GM12878 (cell line): ENCODE data around the gene KIAA2012. TPM values are rescaled to one million over a fixed set of nuclear protein-coding genes. Genes with fewer than 3 reads are reported as not detected.

Experiments used
- ATAC-seq: fragments of 200-7000 bp; cut with Tn5 transposase; 3 replicates; pipeline ENCODE4 v1.9.1; 2020; ENCODE audit warnings: mild to moderate bottlenecking, moderate library complexity
- BruUV-seq: library from RNA; stranded (reverse); fragments of 400-500 nt; replicated peaks from 2 replicates; lab custom pipeline; 2021; lab: Mats Ljungman, UMichigan
- CTCF ChIA-PET: fragments of 300-600 bp; sonication (Branson Sonifier 250); formaldehyde crosslinking; extraction: SDS; loops from one replicate; lab custom pipeline; 2021; ENCODE audit warnings: inconsistent platforms; lab: Yijun Ruan, JAX
- POLR2A ChIA-PET: fragments of 350-600 bp; formaldehyde crosslinking; extraction: SDS; loops from one replicate; lab custom pipeline; 2021; ENCODE audit warnings: inconsistent platforms; lab: Charles Lee
- RAD21 ChIA-PET: fragments of 300-600 bp; sonication (Branson Sonifier 250); formaldehyde crosslinking; loops from one replicate; lab custom pipeline; 2023; ENCODE audit warnings: antibody characterized with exemption; ENCODE audit not compliant: unreplicated experiment; lab: Charles Lee
- SMC1A ChIA-PET: fragments of 300-600 bp; sonication (Branson Sonifier 250); formaldehyde crosslinking; loops from one replicate; lab custom pipeline; 2023; ENCODE audit not compliant: unreplicated experiment, uncharacterized antibody; lab: Charles Lee
- DNase-seq: peaks from one replicate; pipeline ENCODE4 v3.0.0-alpha.2; 2011; ENCODE audit warnings: low read depth, low spot score
- FAIRE-seq: peaks from 3 replicates; lab custom pipeline; 2011; peaks lifted over from hg19 to GRCh38; lab: Jason Lieb, UNC
- H2AFZ ChIP-seq: 2 replicates; pipeline ENCODE4 v1.6.0; 2011; ENCODE audit warnings: low read depth, low read length, control low read depth; ENCODE audit not compliant: control insufficient read depth
- H3K27ac ChIP-seq: 2 replicates; pipeline ENCODE4 v1.5.1; 2011; ENCODE audit warnings: control low read depth; ENCODE audit not compliant: control insufficient read depth, insufficient read depth
- H3K27me3 ChIP-seq, 2 experiments: replicated peaks in 1 of 2; 2 replicates each; pipeline versions ENCODE4 v1.6.0 to v1.6.1; 2011; ENCODE audit warnings: low read length in 1 of 2; ENCODE audit not compliant: control insufficient read depth in 2 of 2, insufficient read depth in 2 of 2
- H3K36me3 ChIP-seq, 2 experiments: 2 replicates each; pipeline ENCODE4 v1.5.1; 2011; ENCODE audit warnings: low read length in 1 of 2; ENCODE audit not compliant: control insufficient read depth in 2 of 2, insufficient read depth in 2 of 2
- H3K4me1 ChIP-seq: 2 replicates; pipeline ENCODE4 v1.6.1; 2011; ENCODE audit warnings: mild to moderate bottlenecking, low read length, moderate library complexity, mixed read lengths; ENCODE audit not compliant: control insufficient read depth, insufficient read depth
- H3K4me2 ChIP-seq: 2 replicates; pipeline ENCODE4 v1.6.0; 2011; ENCODE audit warnings: control low read depth; ENCODE audit not compliant: control insufficient read depth, insufficient read depth
- H3K4me3 ChIP-seq: fragments of 200-600 bp; sonication (generic); 2 replicates; pipeline ENCODE4 v1.5.1; 2016
- H3K79me2 ChIP-seq: 2 replicates; pipeline ENCODE4 v1.6.0; 2011; ENCODE audit warnings: low read length; ENCODE audit not compliant: control insufficient read depth, insufficient read depth
- H3K9ac ChIP-seq: 2 replicates; pipeline ENCODE4 v1.8.0; 2011; ENCODE audit warnings: low read length, control low read depth, mixed read lengths; ENCODE audit not compliant: control insufficient read depth, insufficient read depth
- H3K9me3 ChIP-seq: replicated peaks from 3 replicates; pipeline ENCODE4 v1.5.1; 2011; ENCODE audit warnings: mild to moderate bottlenecking, low read length; ENCODE audit not compliant: control insufficient read depth, insufficient read depth
- H4K20me1 ChIP-seq: 2 replicates; pipeline ENCODE4 v1.6.0; 2011; ENCODE audit not compliant: control insufficient read depth, insufficient read depth
- ATF3 ChIP-seq: IDR thresholded peaks from 2 replicates; pipeline ENCODE4 v1.6.1; 2011; ENCODE audit warnings: low read depth, mild to moderate bottlenecking, low read length, moderate library complexity, borderline replicate concordance; ENCODE audit errors: extremely low read depth
- CBX3 ChIP-seq: fragments of 200-600 bp; sonication (generic); IDR thresholded peaks from 2 replicates; pipeline ENCODE4 v1.6.1; 2016; ENCODE audit warnings: low read depth, borderline replicate concordance
- CEBPB ChIP-seq, 2 experiments: fragments of 150-350 bp in 1 of 2; IDR thresholded peaks; 2 replicates each; pipeline ENCODE4 v1.6.1; 2012 to 2014; ENCODE audit warnings: low read depth in 2 of 2, low read length in 2 of 2, borderline replicate concordance in 1 of 2, inconsistent platforms in 1 of 2
- HCFC1 ChIP-seq: fragments of 150-350 bp; IDR thresholded peaks from 2 replicates; pipeline ENCODE4 v1.6.1; 2014; ENCODE audit warnings: low read length
- JUNB ChIP-seq: IDR thresholded peaks from 2 replicates; pipeline ENCODE4 v1.6.1; 2016; ENCODE audit warnings: antibody characterized with exemption, mild to moderate bottlenecking
- NFYA ChIP-seq: IDR thresholded peaks from 2 replicates; pipeline ENCODE4 v1.6.1; 2011; ENCODE audit warnings: low read depth, mild to moderate bottlenecking, low read length, improper control_type of control experiment, borderline replicate concordance
- POLR2A ChIP-seq: IDR thresholded peaks from 2 replicates; pipeline ENCODE4 v1.6.1; 2011; ENCODE audit warnings: low read depth, mild to moderate bottlenecking, low read length
- SP1 ChIP-seq: IDR thresholded peaks from one replicate; pipeline ENCODE4 v1.6.1; 2011; ENCODE audit warnings: low read depth, low read length
- SUZ12 ChIP-seq: fragments of 200-600 bp; sonication (generic); IDR thresholded peaks from one replicate; pipeline ENCODE4 v1.6.1; 2018; ENCODE audit warnings: antibody characterized with exemption, mild to moderate bottlenecking; ENCODE audit not compliant: unreplicated experiment
- TCF3 ChIP-seq: IDR thresholded peaks from 2 replicates; pipeline ENCODE4 v1.6.1; 2012; ENCODE audit warnings: low read depth, mild to moderate bottlenecking, low read length, borderline replicate concordance; ENCODE audit not compliant: insufficient read depth
- ZNF217 ChIP-seq: fragments of 450-650 bp; IDR thresholded peaks from 2 replicates; pipeline ENCODE4 v1.6.1; 2017; ENCODE audit warnings: antibody characterized with exemption, mild to moderate bottlenecking
- WGBS: methylation state at CpG from one replicate; pipeline ENCODE4 v1.1.6; 2016; ENCODE audit warnings: low lambda C conversion rate; ENCODE audit not compliant: insufficient replicate concordance, insufficient coverage; ENCODE audit errors: missing lambda C conversion rate; 5-methylcytosine and 5-hydroxymethylcytosine counted together
- in situ Hi-C: fragments of 300-500 bp; cut with MboI; formaldehyde crosslinking; loops from 9 replicates; pipeline ENCODE4 v1.14.3; 2018; ENCODE audit warnings: mixed read lengths
- intact Hi-C: fragments of 100-400 bp; cut with micrococcal nuclease; formaldehyde crosslinking; loops from one replicate; pipeline ENCODE4 v1.14.2; 2022; ENCODE audit not compliant: unreplicated experiment
- polyA plus RNA-seq, 11 experiments: library from polyadenylated mRNA; depleted of rRNA in 4 of 11; unstranded in 6 of 11; stranded (reverse) in 5 of 11; fragments of >200 nt; fragmentation: Nextera tagmentation in 4 of 11; fragmentation: Illumina TruSeq in 1 of 11; extraction: Ambion mirVana in 4 of 11; extraction: Trizol in 1 of 11; gene quantifications; 1 replicate in 1 of 11; 2 replicates in 10 of 11; pipeline versions ENCODE4 v1.2.1 to v1.2.3, GENCODE V29; 2011 to 2016; ENCODE audit warnings: inconsistent platforms in 2 of 11, missing spikeins in 2 of 11, low read depth in 1 of 11
- total RNA-seq, 4 experiments: library from RNA; depleted of rRNA in 3 of 4; stranded (reverse); fragments of >200 nt in 3 of 4; fragmentation: Illumina TruSeq in 1 of 4; extraction: Trizol in 1 of 4; gene quantifications; 2 replicates each; pipeline versions ENCODE4 v1.2.1 to v1.2.3, GENCODE V29; 2013 to 2021
- TF ChIP-seq, protein P1 (sequence below): fragments of 450-650 bp; IDR thresholded peaks from 2 replicates; pipeline ENCODE4 v1.6.1; 2017; ENCODE audit warnings: mild to moderate bottlenecking, moderate library complexity
- TF ChIP-seq, protein P2 (sequence below): IDR thresholded peaks from 2 replicates; pipeline ENCODE4 v1.6.1; 2012; ENCODE audit warnings: low read length, inconsistent platforms

The KIAA2012 gene
- total and polyA plus RNA-seq, 10 of the 15 experiments (the other 5 are each of a cell fraction or from before 2014, with no cell fraction given): 0.03 TPM; not detected in 9

GRCh38 chr2:202038471-202039277 is 34.4 kb upstream of the KIAA2012 start:
- Histone ChIP-seq H3K27ac (no peak overlapping the region), H3K4me1 (peaks cover 5% of the 10 kb centered on the region), H3K79me2 (no peaks in the 10 kb centered on the region), H3K9ac (no peak overlapping the region), H3K36me3 (no peaks in the 10 kb centered on the region), H2AFZ (no peak overlapping the region), H3K27me3 (peaks cover 0 to 10% of the 10 kb centered on the region in 2 experiments; a peak in 2 of 4 replicates), H3K9me3 (no peaks in the 10 kb centered on the region; the same call in 2 of the 3 replicates), H4K20me1 (no peaks in the 10 kb centered on the region), H3K4me3 (no peak overlapping the region), H3K4me2 (no peak overlapping the region)
- RAD21 ChIA-PET: no interaction called here
- no TSS peak for BruUV-seq
- CTCF ChIA-PET: interaction anchor here (1.1 kb wide), 1 partner anchor 16 kb away, joined by 3 read pairs; no protein-coding TSS in a partner anchor
- POLR2A ChIA-PET: no interaction called here
- TF ChIP-seq, protein P1, sequence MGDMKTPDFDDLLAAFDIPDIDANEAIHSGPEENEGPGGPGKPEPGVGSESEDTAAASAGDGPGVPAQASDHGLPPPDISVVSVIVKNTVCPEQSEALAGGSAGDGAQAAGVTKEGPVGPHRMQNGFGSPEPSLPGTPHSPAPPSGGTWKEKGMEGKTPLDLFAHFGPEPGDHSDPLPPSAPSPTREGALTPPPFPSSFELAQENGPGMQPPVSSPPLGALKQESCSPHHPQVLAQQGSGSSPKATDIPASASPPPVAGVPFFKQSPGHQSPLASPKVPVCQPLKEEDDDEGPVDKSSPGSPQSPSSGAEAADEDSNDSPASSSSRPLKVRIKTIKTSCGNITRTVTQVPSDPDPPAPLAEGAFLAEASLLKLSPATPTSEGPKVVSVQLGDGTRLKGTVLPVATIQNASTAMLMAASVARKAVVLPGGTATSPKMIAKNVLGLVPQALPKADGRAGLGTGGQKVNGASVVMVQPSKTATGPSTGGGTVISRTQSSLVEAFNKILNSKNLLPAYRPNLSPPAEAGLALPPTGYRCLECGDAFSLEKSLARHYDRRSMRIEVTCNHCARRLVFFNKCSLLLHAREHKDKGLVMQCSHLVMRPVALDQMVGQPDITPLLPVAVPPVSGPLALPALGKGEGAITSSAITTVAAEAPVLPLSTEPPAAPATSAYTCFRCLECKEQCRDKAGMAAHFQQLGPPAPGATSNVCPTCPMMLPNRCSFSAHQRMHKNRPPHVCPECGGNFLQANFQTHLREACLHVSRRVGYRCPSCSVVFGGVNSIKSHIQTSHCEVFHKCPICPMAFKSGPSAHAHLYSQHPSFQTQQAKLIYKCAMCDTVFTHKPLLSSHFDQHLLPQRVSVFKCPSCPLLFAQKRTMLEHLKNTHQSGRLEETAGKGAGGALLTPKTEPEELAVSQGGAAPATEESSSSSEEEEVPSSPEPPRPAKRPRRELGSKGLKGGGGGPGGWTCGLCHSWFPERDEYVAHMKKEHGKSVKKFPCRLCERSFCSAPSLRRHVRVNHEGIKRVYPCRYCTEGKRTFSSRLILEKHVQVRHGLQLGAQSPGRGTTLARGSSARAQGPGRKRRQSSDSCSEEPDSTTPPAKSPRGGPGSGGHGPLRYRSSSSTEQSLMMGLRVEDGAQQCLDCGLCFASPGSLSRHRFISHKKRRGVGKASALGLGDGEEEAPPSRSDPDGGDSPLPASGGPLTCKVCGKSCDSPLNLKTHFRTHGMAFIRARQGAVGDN: no peak
- TF ChIP-seq POLR2A (no peak), ZNF217 (no peak), JUNB (no peak), SP1 (no peak), CEBPB (IDR thresholded peaks at IDR 0.05; ENCODE audit: borderline replicate concordance in 1 of 2, low read depth in 2 of 2, low read length in 2 of 2) (no peak), TCF3 (no peak), HCFC1 (no peak), SUZ12 (no peak), ATF3 (no peak), NFYA (no peak), CBX3 (no peak)
- TF ChIP-seq, protein P2, sequence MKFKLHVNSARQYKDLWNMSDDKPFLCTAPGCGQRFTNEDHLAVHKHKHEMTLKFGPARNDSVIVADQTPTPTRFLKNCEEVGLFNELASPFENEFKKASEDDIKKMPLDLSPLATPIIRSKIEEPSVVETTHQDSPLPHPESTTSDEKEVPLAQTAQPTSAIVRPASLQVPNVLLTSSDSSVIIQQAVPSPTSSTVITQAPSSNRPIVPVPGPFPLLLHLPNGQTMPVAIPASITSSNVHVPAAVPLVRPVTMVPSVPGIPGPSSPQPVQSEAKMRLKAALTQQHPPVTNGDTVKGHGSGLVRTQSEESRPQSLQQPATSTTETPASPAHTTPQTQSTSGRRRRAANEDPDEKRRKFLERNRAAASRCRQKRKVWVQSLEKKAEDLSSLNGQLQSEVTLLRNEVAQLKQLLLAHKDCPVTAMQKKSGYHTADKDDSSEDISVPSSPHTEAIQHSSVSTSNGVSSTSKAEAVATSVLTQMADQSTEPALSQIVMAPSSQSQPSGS: no peak
- no peak for DNase-seq
- intact Hi-C loops (loop anchor here (5.0 kb wide), 2 partner anchors 61 to 139 kb away; no protein-coding TSS in a partner anchor), in situ Hi-C loops (no loop called here)
- 44% methylated on average over 4 of the region's 4 CpGs for WGBS
- ATAC-seq: no peak
- FAIRE-seq: no peak
- SMC1A ChIA-PET: no interaction called here
